ENCODE data around the gene FOXD4L3. TPM values are rescaled to one million over a fixed set of nuclear protein-coding genes. Genes with fewer than 3 reads are reported as not detected.
"Not testable (repeated sequence)": the region's sequence is repeated elsewhere in the genome, so short reads cannot be mapped to it uniquely, and the experiment has no call there.

FOXD4L3 gene
- total RNA-seq, 1 donor from 2014 or later: not detected

GRCh38 chr9:68330531-68331173, 28.0 kb downstream of the FOXD4L3 start:
- DNase-seq (ENCODE audit: low spot score); H3K4me1 Mint-ChIP-seq (ENCODE audit: low read depth); H3K4me3 Mint-ChIP-seq (ENCODE audit: low read depth); H3K36me3 Mint-ChIP-seq (ENCODE audit: low read depth); H3K27ac Mint-ChIP-seq; H3K9me3 Mint-ChIP-seq; H3K27me3 Mint-ChIP-seq (ENCODE audit: low read depth); intact Hi-C loops (cut with micrococcal nuclease): not testable (repeated sequence)

GRCh38 chr9:68332122-68332521, 29.5 kb downstream of the FOXD4L3 start:
- H3K36me3 Mint-ChIP-seq (ENCODE audit: low read depth); DNase-seq (ENCODE audit: low spot score); H3K4me1 Mint-ChIP-seq (ENCODE audit: low read depth); H3K27ac Mint-ChIP-seq; H3K27me3 Mint-ChIP-seq (ENCODE audit: low read depth); intact Hi-C loops (cut with micrococcal nuclease); H3K9me3 Mint-ChIP-seq; H3K4me3 Mint-ChIP-seq (ENCODE audit: low read depth): not testable (repeated sequence)

GRCh38 chr9:68335935-68336334, 33.3 kb downstream of the FOXD4L3 start:
- H3K4me1 Mint-ChIP-seq (ENCODE audit: low read depth); intact Hi-C loops (cut with micrococcal nuclease); H3K9me3 Mint-ChIP-seq; DNase-seq (ENCODE audit: low spot score); H3K36me3 Mint-ChIP-seq (ENCODE audit: low read depth); H3K4me3 Mint-ChIP-seq (ENCODE audit: low read depth); H3K27ac Mint-ChIP-seq; H3K27me3 Mint-ChIP-seq (ENCODE audit: low read depth): not testable (repeated sequence)

- H3K36me3 Mint-ChIP-seq (ENCODE audit: low read depth); DNase-seq (ENCODE audit: low spot score); H3K4me1 Mint-ChIP-seq (ENCODE audit: low read depth); intact Hi-C loops (cut with micrococcal nuclease); H3K9me3 Mint-ChIP-seq; H3K27ac Mint-ChIP-seq; H3K27me3 Mint-ChIP-seq (ENCODE audit: low read depth); H3K4me3 Mint-ChIP-seq (ENCODE audit: low read depth): not testable (repeated sequence)
Measured at GRCh38 chr9:68336639-68337339, 34.1 kb downstream of the FOXD4L3 start.

GRCh38 chr9:68338000-68338399, 35.3 kb downstream of the FOXD4L3 start:
- H3K36me3 Mint-ChIP-seq (ENCODE audit: low read depth); H3K9me3 Mint-ChIP-seq; intact Hi-C loops (cut with micrococcal nuclease); DNase-seq (ENCODE audit: low spot score); H3K4me1 Mint-ChIP-seq (ENCODE audit: low read depth); H3K4me3 Mint-ChIP-seq (ENCODE audit: low read depth); H3K27me3 Mint-ChIP-seq (ENCODE audit: low read depth); H3K27ac Mint-ChIP-seq: not testable (repeated sequence)

GRCh38 chr9:68342265-68343025, 39.8 kb downstream of the FOXD4L3 start:
- H3K27ac Mint-ChIP-seq; H3K9me3 Mint-ChIP-seq; H3K36me3 Mint-ChIP-seq (ENCODE audit: low read depth); H3K4me3 Mint-ChIP-seq (ENCODE audit: low read depth); intact Hi-C loops (cut with micrococcal nuclease); DNase-seq (ENCODE audit: low spot score); H3K4me1 Mint-ChIP-seq (ENCODE audit: low read depth): not testable (repeated sequence)
- peaks cover 13% of the 10 kb centered on the region for H3K27me3 Mint-ChIP-seq (ENCODE audit: low read depth)

- DNase-seq (ENCODE audit: low spot score); H3K4me3 Mint-ChIP-seq (ENCODE audit: low read depth); intact Hi-C loops (cut with micrococcal nuclease); H3K27ac Mint-ChIP-seq; H3K36me3 Mint-ChIP-seq (ENCODE audit: low read depth); H3K4me1 Mint-ChIP-seq (ENCODE audit: low read depth); H3K9me3 Mint-ChIP-seq: not testable (repeated sequence)
- H3K27me3 Mint-ChIP-seq (ENCODE audit: low read depth): peaks cover 13% of the 10 kb centered on the region
Measured at GRCh38 chr9:68343242-68343641, 40.6 kb downstream of the FOXD4L3 start.

- DNase-seq (ENCODE audit: low spot score); H3K9me3 Mint-ChIP-seq; H3K4me3 Mint-ChIP-seq (ENCODE audit: low read depth); H3K27ac Mint-ChIP-seq; H3K4me1 Mint-ChIP-seq (ENCODE audit: low read depth); intact Hi-C loops (cut with micrococcal nuclease); H3K36me3 Mint-ChIP-seq (ENCODE audit: low read depth): not testable (repeated sequence)
- H3K27me3 Mint-ChIP-seq (ENCODE audit: low read depth): peaks cover 17% of the 10 kb centered on the region
Measured at GRCh38 chr9:68343992-68344391, 41.3 kb downstream of the FOXD4L3 start.

GRCh38 chr9:68351689-68352088, 49.0 kb downstream of the FOXD4L3 start:
- H3K36me3 Mint-ChIP-seq (ENCODE audit: low read depth); H3K27ac Mint-ChIP-seq; DNase-seq (ENCODE audit: low spot score); H3K4me3 Mint-ChIP-seq (ENCODE audit: low read depth); H3K4me1 Mint-ChIP-seq (ENCODE audit: low read depth); H3K9me3 Mint-ChIP-seq; intact Hi-C loops (cut with micrococcal nuclease): not testable (repeated sequence)
- peaks cover 21% of the 10 kb centered on the region for H3K27me3 Mint-ChIP-seq (ENCODE audit: low read depth)

Other genes starting within 250 kb of the FOXD4L3 start
- 34.5 and 40.3 TPM in 2 replicates for gene ZNG1C, start 60.9 kb upstream of the FOXD4L3 start, total RNA-seq
- 0.07 TPM in 1 of 2 replicates, not detected in the other for gene PGM5, start 53.7 kb downstream of the FOXD4L3 start, total RNA-seq
- gene TMEM252, start 238.0 kb downstream of the FOXD4L3 start, total RNA-seq: not detected in 2 replicates

Measured in activated T-helper 2 cell treated with anti-CD3 and anti-CD28 coated beads, Interferon-gamma antibody, Interleukin-2, Interleukin-4, amounts not matched to agents 10 μg/mL and 5 μg/mL and 100 μg/mL, durations not matched to agents 14 hours and 24 hours and 36 hours (primary cell).